ENCODE results near the gene CBLN3. TPM values are rescaled to one million over a fixed set of nuclear protein-coding genes. Genes with fewer than 3 reads are reported as not detected.

The CBLN3 gene
- total RNA-seq, 2 experiments from 2014 or later = 2.0 to 6.7 TPM

GRCh38 chr14:24378981-24379906 is 50.2 kb downstream of the CBLN3 start:
- no TSS peak for BruUV-seq (replicated peaks)
- Histone ChIP-seq H3K36me3 (ENCODE audit: insufficient read depth, low read length) (no peaks in the 10 kb centered on the region), H3K9me2 (ENCODE audit: insufficient read depth, low read length) (no peaks in the 10 kb centered on the region), H4K20me1 (ENCODE audit: insufficient read depth, low read length) (no peaks in the 10 kb centered on the region), H3K4me3 (ENCODE audit: low read depth, low read length, poor library complexity, severe bottlenecking) (no peak overlapping the region), H3K4me2 (ENCODE audit: low read length) (no peak overlapping the region), H3K79me2 (ENCODE audit: insufficient read depth, low read depth, low read length) (no peaks in the 10 kb centered on the region), H3K27ac (ENCODE audit: low read depth, low read length, poor library complexity, severe bottlenecking) (no peak overlapping the region), H2AFZ (ENCODE audit: low read length) (no peak overlapping the region), H3K9me3 (ENCODE audit: low read length) (no peaks in the 10 kb centered on the region), H3K4me1 (ENCODE audit: insufficient read depth, low read length, poor library complexity, severe bottlenecking) (no peaks in the 10 kb centered on the region)
- TF ChIP-seq CTCF (conservative IDR thresholded peaks at IDR 0.05; ENCODE audit: low read length) (no peak), EZH2phosphoT487 (IDR thresholded peaks at IDR 0.05; ENCODE audit: borderline replicate concordance, low read depth, low read length) (no peak)
- ChIA-PET CTCF (ENCODE audit: unreplicated experiment) (no interaction called here), POLR2A (interaction anchor here (1.2 kb wide), 1 partner anchor 11 kb away, joined by 3 read pairs; no protein-coding TSS in a partner anchor)
- DNase-seq (ENCODE audit: low spot score) = no peak
- intact Hi-C loops (cut with micrococcal nuclease; ENCODE audit: unreplicated experiment) = no loop called here

GRCh38 chr14:24378327-24378726 is 51.1 kb downstream of the CBLN3 start:
- Histone ChIP-seq H3K4me3 (ENCODE audit: low read depth, low read length, poor library complexity, severe bottlenecking) (no peak overlapping the region), H3K9me3 (ENCODE audit: low read length) (no peaks in the 10 kb centered on the region), H3K27ac (ENCODE audit: low read depth, low read length, poor library complexity, severe bottlenecking) (no peak overlapping the region), H3K9me2 (ENCODE audit: insufficient read depth, low read length) (no peaks in the 10 kb centered on the region), H3K4me1 (ENCODE audit: insufficient read depth, low read length, poor library complexity, severe bottlenecking) (no peaks in the 10 kb centered on the region), H3K36me3 (ENCODE audit: insufficient read depth, low read length) (peaks cover 3% of the 10 kb centered on the region; the same call in 1 of the 2 replicates), H2AFZ (ENCODE audit: low read length) (no peak overlapping the region), H3K4me2 (ENCODE audit: low read length) (no peak overlapping the region), H4K20me1 (ENCODE audit: insufficient read depth, low read length) (no peaks in the 10 kb centered on the region), H3K79me2 (ENCODE audit: insufficient read depth, low read depth, low read length) (no peaks in the 10 kb centered on the region)
- TF ChIP-seq EZH2phosphoT487 (IDR thresholded peaks at IDR 0.05; ENCODE audit: borderline replicate concordance, low read depth, low read length) = no peak
- TF ChIP-seq CTCF (conservative IDR thresholded peaks at IDR 0.05; ENCODE audit: low read length) = no peak
- DNase-seq (ENCODE audit: low spot score) = no peak
- intact Hi-C loops (cut with micrococcal nuclease; ENCODE audit: unreplicated experiment) = no loop called here
- CTCF ChIA-PET (ENCODE audit: unreplicated experiment) = no interaction called here
- POLR2A ChIA-PET = interaction anchor here (0.9 kb wide), 1 partner anchor 53 kb away, joined by 3 read pairs; no protein-coding TSS in a partner anchor
- no TSS peak for BruUV-seq (replicated peaks)

GRCh38 chr14:24377657-24378056 is 51.8 kb downstream of the CBLN3 start:
- Histone ChIP-seq H3K27ac (ENCODE audit: low read depth, low read length, poor library complexity, severe bottlenecking) (no peak overlapping the region), H3K4me1 (ENCODE audit: insufficient read depth, low read length, poor library complexity, severe bottlenecking) (no peaks in the 10 kb centered on the region), H3K79me2 (ENCODE audit: insufficient read depth, low read depth, low read length) (no peaks in the 10 kb centered on the region), H3K9me3 (ENCODE audit: low read length) (no peaks in the 10 kb centered on the region), H4K20me1 (ENCODE audit: insufficient read depth, low read length) (no peaks in the 10 kb centered on the region), H3K4me3 (ENCODE audit: low read depth, low read length, poor library complexity, severe bottlenecking) (no peak overlapping the region), H2AFZ (ENCODE audit: low read length) (no peak overlapping the region), H3K4me2 (ENCODE audit: low read length) (no peak overlapping the region), H3K36me3 (ENCODE audit: insufficient read depth, low read length) (peaks cover 9% of the 10 kb centered on the region; the same call in 1 of the 2 replicates), H3K9me2 (ENCODE audit: insufficient read depth, low read length) (no peaks in the 10 kb centered on the region)
- TF ChIP-seq EZH2phosphoT487 (IDR thresholded peaks at IDR 0.05; ENCODE audit: borderline replicate concordance, low read depth, low read length) (no peak), CTCF (conservative IDR thresholded peaks at IDR 0.05; ENCODE audit: low read length) (no peak)
- BruUV-seq (replicated peaks) = no TSS peak
- intact Hi-C loops (cut with micrococcal nuclease; ENCODE audit: unreplicated experiment) = no loop called here
- DNase-seq (ENCODE audit: low spot score) = no peak
- CTCF ChIA-PET (ENCODE audit: unreplicated experiment) = no interaction called here
- POLR2A ChIA-PET = interaction anchor here (0.9 kb wide), 2 partner anchors 12 to 54 kb away, joined by 3 to 5 read pairs; no protein-coding TSS in a partner anchor

All from OCI-LY7 (cell line).